ENCODE data around the gene SLC5A11.

Gene SLC5A11

GRCh38 chr16:24850289-24850938 lies 4.7 kb downstream of the SLC5A11 start:
- POLR2A ChIA-PET: interaction anchor here (0.7 kb wide), 1 partner anchor 17 kb away, joined by 4 read pairs; no protein-coding TSS in a partner anchor
- TF ChIP-seq CTCF (IDR thresholded peaks at IDR 0.05; ENCODE audit: control extremely low read depth, extremely low read depth, low read depth, missing control alignments): no peak

GRCh38 chr16:24851700-24852099 lies 5.9 kb downstream of the SLC5A11 start:
- ChIA-PET POLR2A (no interaction called here), CTCF (no interaction called here)
- DNase-seq (ENCODE audit: extremely low spot score): no peak
- no peak for TF ChIP-seq CTCF (IDR thresholded peaks at IDR 0.05; ENCODE audit: control extremely low read depth, extremely low read depth, low read depth, missing control alignments)

More at GRCh38 chr16:24850289-24850938, 4.7 kb downstream of the SLC5A11 start:
- DNase-seq (ENCODE audit: extremely low spot score): no peak
- CTCF ChIA-PET: interaction anchor here (1.0 kb wide), 1 partner anchor 16 kb away, joined by 3 read pairs; no protein-coding TSS in a partner anchor

GRCh38 chr16:24852281-24852721 lies 6.5 kb downstream of the SLC5A11 start:
- no peak for TF ChIP-seq CTCF (IDR thresholded peaks at IDR 0.05; ENCODE audit: control extremely low read depth, extremely low read depth, low read depth, missing control alignments)
- CTCF ChIA-PET: no interaction called here
- no peak for DNase-seq (ENCODE audit: extremely low spot score)
- POLR2A ChIA-PET: no interaction called here

- ChIA-PET POLR2A (no interaction called here), CTCF (no interaction called here)
- DNase-seq (ENCODE audit: extremely low spot score): no peak
- TF ChIP-seq CTCF (IDR thresholded peaks at IDR 0.05; ENCODE audit: control extremely low read depth, extremely low read depth, low read depth, missing control alignments): no peak
Measured at GRCh38 chr16:24853169-24853824, 7.5 kb downstream of the SLC5A11 start.

GRCh38 chr16:24853830-24854229 lies 8.1 kb downstream of the SLC5A11 start:
- POLR2A ChIA-PET: no interaction called here
- DNase-seq (ENCODE audit: extremely low spot score): no peak
- TF ChIP-seq CTCF (IDR thresholded peaks at IDR 0.05; ENCODE audit: control extremely low read depth, extremely low read depth, low read depth, missing control alignments): no peak
- CTCF ChIA-PET: no interaction called here

GRCh38 chr16:24854607-24855171 lies 8.9 kb downstream of the SLC5A11 start:
- no peak for DNase-seq (ENCODE audit: extremely low spot score)
- CTCF ChIA-PET: no interaction called here

More at GRCh38 chr16:24854607-24855171, 8.9 kb downstream of the SLC5A11 start:
- POLR2A ChIA-PET: no interaction called here
- TF ChIP-seq CTCF (IDR thresholded peaks at IDR 0.05; ENCODE audit: control extremely low read depth, extremely low read depth, low read depth, missing control alignments): no peak
